Retinal pigment epithelial cell (primary cell): Measurements from ENCODE around the gene DNAJC15.
"Not testable (repeated sequence)": the region's sequence is repeated elsewhere in the genome, so short reads cannot be mapped to it uniquely, and the experiment has no call there.

Source experiments
- DNase-seq: peaks from one replicate; pipeline ENCODE4 v3.0.0-alpha.2; 2010; ENCODE audit warnings: low read depth
- H3K4me3 ChIP-seq: 2 replicates; pipeline ENCODE4 v1.5.1; 2011; ENCODE audit warnings: mild to moderate bottlenecking, low read length, control low read depth, moderate library complexity
- TF ChIP-seq, protein P1 (sequence below): conservative IDR thresholded peaks from 2 replicates; pipeline ENCODE4 v1.5.1; 2011; ENCODE audit warnings: low read depth, low read length, control low read depth, inconsistent platforms

DNAJC15 gene

DNA sequence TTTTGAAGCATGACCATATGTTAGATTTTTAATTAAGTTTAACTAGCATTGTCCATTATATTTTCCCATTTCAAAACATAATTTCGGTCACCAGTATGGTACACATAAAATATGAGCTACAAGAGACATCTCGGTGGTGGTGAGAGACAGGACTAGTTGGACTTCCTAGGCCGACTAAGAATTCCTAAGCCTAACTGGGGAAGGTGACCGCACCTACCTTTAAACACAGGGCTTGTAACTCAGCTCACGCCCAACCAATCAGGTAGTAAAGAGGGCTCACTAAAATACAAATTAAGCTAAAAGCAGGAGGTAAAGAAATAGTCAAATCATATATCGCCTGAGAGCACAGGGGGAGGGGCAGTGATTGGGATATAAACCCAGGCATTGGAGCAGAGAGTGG, 22.9 kb downstream of the DNAJC15 start:
- TF ChIP-seq, protein P1, sequence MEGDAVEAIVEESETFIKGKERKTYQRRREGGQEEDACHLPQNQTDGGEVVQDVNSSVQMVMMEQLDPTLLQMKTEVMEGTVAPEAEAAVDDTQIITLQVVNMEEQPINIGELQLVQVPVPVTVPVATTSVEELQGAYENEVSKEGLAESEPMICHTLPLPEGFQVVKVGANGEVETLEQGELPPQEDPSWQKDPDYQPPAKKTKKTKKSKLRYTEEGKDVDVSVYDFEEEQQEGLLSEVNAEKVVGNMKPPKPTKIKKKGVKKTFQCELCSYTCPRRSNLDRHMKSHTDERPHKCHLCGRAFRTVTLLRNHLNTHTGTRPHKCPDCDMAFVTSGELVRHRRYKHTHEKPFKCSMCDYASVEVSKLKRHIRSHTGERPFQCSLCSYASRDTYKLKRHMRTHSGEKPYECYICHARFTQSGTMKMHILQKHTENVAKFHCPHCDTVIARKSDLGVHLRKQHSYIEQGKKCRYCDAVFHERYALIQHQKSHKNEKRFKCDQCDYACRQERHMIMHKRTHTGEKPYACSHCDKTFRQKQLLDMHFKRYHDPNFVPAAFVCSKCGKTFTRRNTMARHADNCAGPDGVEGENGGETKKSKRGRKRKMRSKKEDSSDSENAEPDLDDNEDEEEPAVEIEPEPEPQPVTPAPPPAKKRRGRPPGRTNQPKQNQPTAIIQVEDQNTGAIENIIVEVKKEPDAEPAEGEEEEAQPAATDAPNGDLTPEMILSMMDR, result no peak
- no peak overlapping the region for H3K4me3 ChIP-seq
- no peak for DNase-seq

DNA sequence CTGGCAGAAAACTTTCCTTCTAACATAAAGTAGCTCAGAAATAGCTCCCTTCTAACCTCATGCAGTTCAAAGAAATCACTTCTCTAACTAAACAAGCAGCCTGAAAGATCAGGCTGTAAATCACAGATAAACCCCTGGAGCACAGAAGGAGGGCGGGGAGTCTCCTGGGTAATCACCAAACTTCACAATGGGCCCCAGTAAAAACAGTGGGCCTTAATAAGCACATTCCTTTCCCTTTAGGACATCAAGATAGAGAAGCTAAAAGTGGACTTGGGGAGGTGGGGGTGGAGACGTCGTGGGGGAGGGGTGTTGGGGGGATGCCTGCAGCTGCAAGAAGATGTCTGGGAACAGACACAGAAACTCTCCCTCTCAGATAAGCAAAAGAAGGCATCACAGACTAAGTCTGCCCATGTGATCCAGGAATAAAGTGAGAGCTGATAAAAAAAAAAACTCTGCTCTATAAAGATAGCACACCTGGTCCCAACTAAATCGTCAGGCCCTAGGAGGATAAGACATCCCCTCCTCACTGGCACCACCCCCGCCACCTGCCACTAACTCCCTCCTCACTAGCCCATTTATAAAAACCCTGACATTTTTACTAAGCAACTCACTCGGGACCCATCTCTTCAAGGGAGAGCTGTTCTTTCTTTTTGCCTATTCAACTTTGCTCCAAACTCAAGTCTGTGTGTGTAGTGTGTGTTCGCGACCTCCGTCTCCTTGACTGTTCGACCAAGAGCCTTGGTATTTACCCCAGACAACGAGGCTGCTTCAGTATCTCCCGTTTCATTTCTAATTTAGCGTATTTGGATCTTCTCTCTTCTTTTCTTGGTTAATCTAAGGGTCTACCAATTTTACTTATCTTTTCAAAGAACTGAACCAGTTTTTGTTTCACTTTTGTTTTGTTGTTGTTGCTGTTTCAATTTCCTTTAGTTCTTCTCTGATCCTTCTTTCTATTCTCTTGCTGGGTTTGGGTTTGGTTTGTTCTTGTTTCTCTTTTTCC, 31.7 kb downstream of the DNAJC15 start:
- peak overlapping the region; percentile 13 for H3K4me3 ChIP-seq
- no peak for DNase-seq
- TF ChIP-seq, protein P1, result no peak

DNA sequence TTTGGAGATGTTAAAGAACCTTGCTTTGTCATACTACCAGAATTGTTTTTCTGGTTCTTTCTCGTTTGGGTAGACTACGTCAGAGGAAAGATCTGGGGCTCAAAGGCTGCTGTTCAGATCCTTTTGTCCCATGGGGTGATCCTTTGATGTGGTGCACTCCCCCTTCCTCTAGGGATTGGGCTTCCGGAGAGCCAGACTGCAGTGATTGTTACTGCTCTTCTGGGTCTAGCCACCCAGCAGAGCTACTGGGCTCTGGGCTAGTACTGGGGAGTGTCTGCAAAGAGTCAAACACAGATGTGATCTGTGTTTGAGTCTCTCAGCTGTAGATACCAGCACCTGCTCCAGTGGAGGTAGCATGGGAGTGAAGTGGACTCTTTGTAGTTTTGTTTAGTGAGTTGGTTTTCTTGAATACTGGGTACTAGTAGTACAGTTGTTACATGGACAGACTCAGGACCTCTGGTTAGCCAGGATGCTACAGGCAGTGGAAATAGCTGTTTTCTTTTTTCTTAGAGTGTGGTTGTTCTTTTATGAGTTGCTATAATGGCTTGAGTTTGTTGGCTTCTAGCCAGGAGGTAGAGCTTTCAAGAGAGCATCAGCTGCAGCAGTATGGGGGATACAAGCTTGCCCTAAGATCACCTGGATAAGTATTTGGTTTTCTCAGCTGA, 34.4 kb downstream of the DNAJC15 start:
- TF ChIP-seq, protein P1, result no peak
- DNase-seq, result no peak
- H3K4me3 ChIP-seq, result no peak overlapping the region

DNA sequence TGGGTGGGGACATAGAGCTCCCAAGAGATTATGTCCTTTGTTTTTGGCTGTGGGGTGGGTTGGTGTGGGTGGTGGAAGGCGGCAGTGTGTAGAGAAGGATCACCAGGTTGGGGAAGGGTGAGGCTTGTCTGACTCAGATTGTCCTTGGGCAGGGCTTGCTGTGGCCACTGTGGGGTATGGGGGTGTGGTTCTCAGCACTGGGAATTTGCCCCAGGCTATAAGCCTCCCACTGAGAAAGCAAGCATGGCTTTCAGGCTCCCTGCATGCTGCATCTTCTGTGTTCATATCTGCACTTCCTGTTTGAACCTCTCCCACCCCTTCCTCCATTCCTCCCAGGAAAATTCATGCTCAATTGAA, 34.9 kb downstream of the DNAJC15 start:
- TF ChIP-seq, protein P1, result no peak
- DNase-seq, result no peak
- H3K4me3 ChIP-seq, result no peak overlapping the region

DNA sequence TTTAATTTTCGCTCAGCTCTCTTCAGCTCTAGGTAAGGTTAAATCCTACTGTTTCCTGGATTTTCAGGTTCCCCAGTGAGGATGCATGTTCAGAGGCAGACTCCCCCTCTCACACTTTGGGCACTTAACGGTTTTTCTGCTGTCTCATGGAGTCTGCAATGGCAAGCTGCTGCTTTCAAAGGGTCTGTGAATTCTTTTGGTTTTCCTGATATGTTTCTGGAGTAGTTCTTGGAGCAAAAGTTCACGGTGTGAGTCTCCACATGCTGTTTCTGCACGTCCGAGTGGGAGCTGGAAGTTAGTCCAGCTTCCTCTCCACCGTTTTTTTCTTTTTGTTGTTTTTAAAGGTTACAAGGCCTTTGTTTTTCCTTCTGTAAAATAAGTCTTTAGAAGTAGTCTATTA, 35.4 kb downstream of the DNAJC15 start:
- H3K4me3 ChIP-seq, result no peak overlapping the region
- TF ChIP-seq, protein P1, result no peak
- DNase-seq, result no peak

DNA sequence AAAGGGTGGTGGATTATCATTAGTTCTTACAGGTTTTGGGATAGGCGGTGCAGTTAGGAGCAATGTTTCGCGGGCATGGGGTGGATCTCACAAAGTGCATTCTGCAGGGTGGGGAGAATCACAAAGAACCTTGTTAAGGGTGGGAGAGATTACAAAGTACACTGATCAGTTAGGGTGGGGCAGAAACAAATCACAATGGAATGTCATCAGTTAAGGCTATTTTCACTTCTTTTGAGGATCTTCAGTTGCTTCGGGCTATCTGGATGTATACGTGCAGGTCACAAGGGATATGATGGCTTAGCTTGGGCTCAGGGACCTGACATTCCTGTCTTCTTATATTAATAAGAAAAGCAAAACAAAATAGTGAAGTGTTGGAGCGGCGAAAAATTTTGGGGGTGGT, 36.4 kb downstream of the DNAJC15 start:
- not testable (repeated sequence) for H3K4me3 ChIP-seq, DNase-seq

DNA sequence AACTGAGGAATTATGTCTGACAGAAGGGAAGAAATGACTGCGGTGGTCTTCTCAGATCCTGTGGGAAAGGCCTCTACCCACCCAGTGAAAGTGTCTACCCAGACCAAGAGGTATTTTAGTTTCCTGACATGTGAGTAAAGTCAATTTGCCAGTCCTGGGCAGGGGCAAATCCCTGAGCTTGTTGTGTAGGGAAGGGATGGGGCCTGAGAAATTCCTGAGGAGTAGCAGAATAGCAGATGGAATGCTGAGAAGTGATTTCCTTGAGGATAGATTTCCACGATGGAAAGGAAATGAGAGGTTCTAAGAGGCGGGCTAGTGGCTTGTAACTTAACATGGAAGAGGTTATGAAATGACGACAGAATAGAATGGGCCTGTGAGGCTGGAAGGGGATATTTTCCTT, 37.4 kb downstream of the DNAJC15 start:
- not testable (repeated sequence) for DNase-seq

DNA sequence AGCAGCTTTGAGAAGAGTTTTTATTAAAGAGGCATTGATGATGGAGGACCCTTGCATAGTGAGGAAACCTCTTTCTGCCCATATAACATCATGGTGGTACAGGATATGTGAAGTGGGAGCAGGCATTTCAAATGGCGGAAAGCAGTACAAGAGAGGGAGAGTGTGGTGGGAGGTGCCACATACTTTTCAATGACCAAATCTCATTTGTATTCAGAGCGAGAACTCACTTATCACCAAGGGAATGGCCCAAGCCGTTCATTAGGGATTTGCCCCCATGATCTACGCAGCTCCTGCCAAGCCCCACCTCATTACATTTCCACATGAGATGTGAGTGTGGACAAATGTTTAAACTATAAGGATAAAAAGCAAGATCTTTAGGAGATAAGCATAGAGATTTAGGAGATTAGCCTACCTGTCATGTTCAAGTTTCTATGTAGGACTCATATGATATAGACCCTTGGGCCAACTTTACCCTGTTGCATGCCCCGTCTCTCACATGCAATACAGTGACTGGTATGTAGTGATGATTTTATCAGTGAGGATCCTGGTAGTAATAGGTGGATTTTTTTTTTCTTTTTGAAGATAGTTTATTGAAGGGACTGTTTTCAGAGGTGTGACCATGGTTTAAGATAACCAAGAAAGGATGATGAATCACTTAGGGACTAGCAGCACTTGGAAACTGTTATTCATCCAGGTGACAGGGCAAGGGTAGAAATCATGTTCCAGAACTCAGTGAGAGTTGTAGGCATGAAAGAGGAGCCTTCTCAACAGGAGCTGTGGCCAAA, 38.3 kb downstream of the DNAJC15 start:
- TF ChIP-seq, protein P1, result no peak
- no peak for DNase-seq
- H3K4me3 ChIP-seq, result no peak overlapping the region

More for the DNA sequence above, 37.4 kb downstream of the DNAJC15 start:
- not testable (repeated sequence) for H3K4me3 ChIP-seq
